NCI-H187 (cell line): ENCODE results near the gene LY6G6F.
"Not testable (repeated sequence)": the region's sequence is repeated elsewhere in the genome, so short reads cannot be mapped to it uniquely, and the experiment has no call there.

Experiments
- DNase-seq, 2 experiments: peaks; one replicate each; lab custom pipeline; 2025; lab: John Stamatoyannopoulos, UW

Gene LY6G6F

GRCh38 chr6:31702819-31703716, 3.6 kb upstream of the LY6G6F start, which contains the start of gene ABHD16A:
TSS of gene ABHD16A (minus strand) at chr6:31703324. CDS start at chr6:31703281, 43 bp downstream.
- peak; percentile 85 to 96 for DNase-seq

- DNase-seq, result no peak
Measured at GRCh38 chr6:31705931-31706330, 735 bp upstream of the LY6G6F start.

- no peak for DNase-seq
Measured at GRCh38 chr6:31707701-31708100, 1.0 kb downstream of the LY6G6F start.

- DNase-seq, result no peak
Measured at GRCh38 chr6:31708224-31708623, 1.6 kb downstream of the LY6G6F start.

GRCh38 chr6:31709157-31709556, 2.5 kb downstream of the LY6G6F start:
- DNase-seq, result not testable (repeated sequence)

GRCh38 chr6:31710523-31711219, 4.0 kb downstream of the LY6G6F start:
- DNase-seq, result no peak

GRCh38 chr6:31711233-31711632, 4.6 kb downstream of the LY6G6F start:
- no peak for DNase-seq

- no peak for DNase-seq
Measured at GRCh38 chr6:31712296-31712695, 5.6 kb downstream of the LY6G6F start.

GRCh38 chr6:31713465-31713864, 6.8 kb downstream of the LY6G6F start:
- DNase-seq, result no peak

- no peak for DNase-seq
Measured at GRCh38 chr6:31713991-31714684, 7.5 kb downstream of the LY6G6F start.

- DNase-seq, result no peak
Measured at GRCh38 chr6:31715022-31715958, 8.6 kb downstream of the LY6G6F start, which contains the start of gene LY6G6D. TSS of gene LY6G6D (plus strand) at chr6:31715348. CDS start at chr6:31715356, 8 bp downstream.

- no peak for DNase-seq
Measured at GRCh38 chr6:31717499-31718222, 11.0 kb downstream of the LY6G6F start.

- no peak for DNase-seq
Measured at GRCh38 chr6:31718265-31718664, 11.6 kb downstream of the LY6G6F start.

- DNase-seq, result no peak
Measured at GRCh38 chr6:31719001-31719400, 12.3 kb downstream of the LY6G6F start.

GRCh38 chr6:31720196-31720770, 13.6 kb downstream of the LY6G6F start:
- no peak for DNase-seq

GRCh38 chr6:31721351-31722020, 14.8 kb downstream of the LY6G6F start, which contains the start of gene LY6G6C:
TSS of gene LY6G6C (minus strand) at chr6:31721746. CDS start at chr6:31721679, 67 bp downstream.
- no peak for DNase-seq

GRCh38 chr6:31722173-31722572, 15.5 kb downstream of the LY6G6F start:
- DNase-seq, result no peak

- no peak for DNase-seq
Measured at GRCh38 chr6:31723245-31723979, 16.7 kb downstream of the LY6G6F start, which contains the start of gene MPIG6B. TSS of gene MPIG6B (plus strand) at chr6:31723373. CDS start at chr6:31723384, 11 bp downstream.
